Left ventricle myocardium superior (tissue), 1 donor: Measurements from ENCODE around the gene WFDC2. TPM values are rescaled to one million over a fixed set of nuclear protein-coding genes. Genes with fewer than 3 reads are reported as not detected.

ENCODE experiments used
- ATAC-seq: fragments of 200-7000 bp; cut with Tn5 transposase; one replicate; pipeline ENCODE4 v1.9.1; 2020; ENCODE audit warnings: mild to moderate bottlenecking, moderate library complexity
- DNase-seq: peaks from one replicate; pipeline ENCODE4 v3.0.0-alpha.2; 2020
- intact Hi-C: fragments of 100-400 bp; cut with micrococcal nuclease; formaldehyde crosslinking; loops from one replicate; pipeline ENCODE4 v1.11.0; 2022
- long read RNA-seq: library from polyadenylated mRNA; unstranded; transcript quantifications from one replicate; pipeline ENCODE4 v2.0.0, GENCODE V29; 2021
- total RNA-seq: library from RNA; stranded (reverse); fragmentation: NEBNext Ultra II Directional; extraction: Animal tissue kit (Norgen Biotek cat#: 25700); gene quantifications from one replicate; pipeline ENCODE4 v1.2.1, GENCODE V29; 2021
- donor health status: DM: no; HTN: yes; CAD: no; lungs with severe emphysema.

Gene WFDC2, protein sequence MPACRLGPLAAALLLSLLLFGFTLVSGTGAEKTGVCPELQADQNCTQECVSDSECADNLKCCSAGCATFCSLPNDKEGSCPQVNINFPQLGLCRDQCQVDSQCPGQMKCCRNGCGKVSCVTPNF
- 1.4 TPM for total RNA-seq
- long read RNA-seq, partial matches to known transcripts = 1 of 1 reads
- long read RNA-seq, other reads (novel, unspliced or antisense) = 0 of 1 reads

DNA sequence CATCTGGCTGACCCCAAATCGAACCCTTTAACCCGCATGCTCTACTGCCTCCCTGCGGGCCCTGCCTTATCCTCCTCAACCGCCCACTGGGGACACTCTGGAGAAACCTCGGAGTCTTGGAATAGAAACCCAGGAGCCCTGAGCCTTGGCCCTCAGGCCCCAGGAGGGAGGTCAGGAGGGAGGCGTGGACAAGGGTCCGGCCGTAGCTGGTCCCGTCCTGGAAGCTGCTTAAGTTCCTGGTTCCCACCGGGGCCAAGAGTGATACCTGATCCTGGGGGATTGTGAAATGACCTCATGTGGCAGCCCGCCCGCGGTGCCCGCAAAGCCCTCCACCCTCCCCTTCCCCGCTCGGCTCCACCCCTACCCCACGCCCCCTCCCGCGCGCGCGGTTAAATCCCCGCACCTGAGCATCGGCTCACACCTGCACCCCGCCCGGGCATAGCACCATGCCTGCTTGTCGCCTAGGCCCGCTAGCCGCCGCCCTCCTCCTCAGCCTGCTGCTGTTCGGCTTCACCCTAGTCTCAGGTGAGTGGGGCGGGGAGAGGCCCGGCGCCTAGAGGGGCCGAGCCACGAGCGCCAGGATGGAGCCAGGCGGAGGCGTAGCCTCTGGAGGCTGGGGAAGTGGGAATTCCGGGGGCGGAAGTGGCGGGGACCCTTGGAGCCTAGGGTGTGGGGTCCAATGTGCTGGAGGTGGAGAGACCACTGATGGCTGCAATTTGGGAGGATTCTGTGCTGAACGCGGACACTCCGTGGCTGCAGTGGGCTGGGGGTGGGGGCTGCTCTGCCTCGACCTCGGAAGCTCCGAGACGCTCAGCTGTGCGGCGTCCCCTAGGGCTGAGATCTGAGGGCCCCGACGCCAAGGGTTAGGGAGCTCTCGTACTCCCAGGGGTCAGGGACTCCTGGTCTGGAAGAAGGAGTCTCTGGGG, at the start of gene WFDC2:
TSS of gene WFDC2 (plus strand) at position 418 of the 926 bp plus-strand sequence. CDS start at position 447, 29 bp downstream.
- peak; percentile 41 for ATAC-seq
- intact Hi-C loops = no loop called here
- DNase-seq = no peak

DNA sequence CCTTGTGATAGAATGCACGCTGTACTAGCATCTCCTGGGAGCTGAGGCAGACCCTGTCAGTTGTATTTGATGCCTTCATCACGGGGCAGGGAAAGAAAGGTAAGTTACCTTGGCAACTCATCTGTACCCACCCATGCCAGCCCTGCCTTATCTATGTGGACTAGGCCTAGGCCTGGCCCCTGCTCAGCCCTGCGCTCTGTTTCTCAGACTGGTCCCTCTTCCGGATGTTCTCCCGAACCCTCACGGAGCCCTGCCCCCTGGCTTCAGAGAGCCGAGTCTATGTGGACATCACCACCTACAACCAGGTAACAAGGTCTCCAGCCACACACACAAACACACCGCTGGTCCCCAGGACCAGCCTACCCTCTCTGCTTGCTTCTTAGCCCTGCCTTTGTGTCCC, 49.4 kb upstream of the WFDC2 start:
- peak; percentile 41 for ATAC-seq

DNA sequence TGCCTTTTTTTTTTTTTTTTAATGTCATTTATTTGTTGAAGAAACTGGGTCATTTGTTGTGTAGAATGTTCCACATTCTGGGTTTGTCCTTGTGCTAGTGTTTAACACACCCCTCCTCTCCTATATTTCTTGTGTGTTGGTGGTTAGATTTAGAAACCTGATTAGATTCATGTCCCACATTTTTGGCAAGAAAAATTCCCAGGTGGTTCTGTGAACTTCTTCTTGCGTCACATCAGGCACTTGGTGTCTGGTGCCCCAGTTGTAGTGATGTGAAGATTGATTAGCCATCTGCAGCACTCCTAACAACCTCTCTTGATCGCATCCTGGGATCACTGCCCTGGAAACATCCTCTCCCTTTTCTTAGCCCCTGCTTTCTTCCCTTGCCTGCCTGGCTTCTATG, 45.9 kb upstream of the WFDC2 start:
- ATAC-seq (no peak), DNase-seq (no peak)
- intact Hi-C loops = no loop called here

More for the DNA sequence above, 49.4 kb upstream of the WFDC2 start:
- intact Hi-C loops = no loop called here
- peak; percentile 37 for DNase-seq

DNA sequence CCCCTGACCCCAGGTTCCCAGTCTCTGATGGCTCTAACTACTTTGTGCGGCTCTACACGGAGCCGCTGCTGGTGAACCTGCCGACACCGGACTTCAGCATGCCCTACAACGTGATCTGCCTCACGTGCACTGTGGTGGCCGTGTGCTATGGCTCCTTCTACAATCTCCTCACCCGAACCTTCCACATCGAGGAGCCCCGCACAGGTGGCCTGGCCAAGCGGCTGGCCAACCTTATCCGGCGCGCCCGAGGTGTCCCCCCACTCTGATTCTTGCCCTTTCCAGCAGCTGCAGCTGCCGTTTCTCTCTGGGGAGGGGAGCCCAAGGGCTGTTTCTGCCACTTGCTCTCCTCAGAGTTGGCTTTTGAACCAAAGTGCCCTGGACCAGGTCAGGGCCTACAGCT, 44.0 kb upstream of the WFDC2 start:
- DNase-seq = no peak
- no peak for ATAC-seq
- intact Hi-C loops = no loop called here

DNA sequence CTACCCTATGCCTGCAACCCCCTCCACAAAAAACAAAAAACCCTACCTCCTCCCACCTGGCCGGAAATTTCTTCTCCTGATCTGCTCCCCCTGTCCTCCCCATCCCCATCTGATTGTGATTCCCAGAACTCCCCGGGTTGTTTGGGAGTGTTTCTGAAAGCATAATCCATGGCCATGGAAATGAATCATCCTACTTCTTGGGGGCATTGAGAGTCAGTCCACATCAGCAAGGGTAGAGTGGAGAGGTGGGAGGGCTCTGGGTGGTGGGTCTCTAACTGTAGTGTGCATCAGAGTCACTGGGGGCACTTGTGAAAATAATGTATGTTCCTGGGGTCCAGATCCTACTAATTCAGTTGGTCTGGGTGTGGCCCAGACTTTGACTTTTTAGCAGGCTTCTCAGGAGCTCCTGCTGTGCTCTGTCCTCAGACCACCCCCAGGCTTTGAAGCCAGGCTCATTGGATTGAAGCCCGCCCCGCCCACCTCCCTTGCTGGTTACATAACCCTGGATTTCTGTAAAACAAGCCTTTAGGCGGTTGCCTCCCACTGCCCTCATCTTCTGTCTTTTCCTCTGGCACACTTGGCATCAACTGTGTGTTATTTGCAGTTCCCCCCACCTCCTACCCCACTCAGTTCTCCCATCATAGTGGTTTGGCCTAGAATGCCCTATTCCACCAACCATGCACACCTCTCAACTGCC, 43.1 kb upstream of the WFDC2 start:
- intact Hi-C loops = no loop called here
- ATAC-seq = peak; percentile 25
- DNase-seq = no peak

DNA sequence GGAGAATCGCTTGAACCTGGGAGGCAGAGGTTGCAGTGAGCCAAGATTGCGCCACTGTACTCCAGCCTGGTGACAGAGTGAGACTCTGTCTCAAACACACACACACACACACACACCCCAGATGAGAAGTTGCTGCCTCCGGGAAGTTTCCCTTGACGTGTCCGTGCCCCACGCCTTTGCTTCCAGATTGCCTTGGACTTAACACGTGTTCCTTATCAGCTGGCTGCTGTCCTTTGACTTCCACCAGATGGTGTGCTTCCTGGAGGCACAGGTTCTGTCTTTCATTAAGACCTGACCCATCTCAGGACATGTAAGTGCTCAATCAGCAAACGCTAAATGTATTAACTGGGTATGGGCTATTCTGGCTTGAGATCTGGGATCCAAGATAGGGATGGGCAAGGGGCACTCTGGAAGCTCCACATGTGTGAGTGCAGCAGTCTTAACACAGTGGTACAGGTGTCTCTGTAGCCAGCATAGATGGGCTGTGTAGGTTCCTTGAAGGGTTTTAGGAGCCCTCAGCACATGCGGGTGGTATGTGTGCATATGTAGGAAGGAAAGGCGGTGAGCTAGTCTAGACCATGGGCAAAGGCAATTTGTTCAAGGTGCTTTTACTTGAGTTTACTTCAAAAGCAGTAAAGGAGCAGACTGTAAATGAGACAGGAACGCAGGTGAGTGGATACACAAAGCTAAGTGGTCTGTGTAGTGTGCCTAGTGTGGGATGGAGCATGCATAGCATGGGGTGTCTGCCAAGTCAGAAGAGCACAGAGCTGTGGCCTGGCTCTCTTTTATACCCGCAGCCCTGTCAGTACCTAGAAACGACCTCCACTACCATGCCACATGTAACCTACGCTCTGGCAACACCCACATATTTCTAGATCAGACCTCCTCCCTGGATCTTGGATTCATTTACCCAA, 42.1 kb upstream of the WFDC2 start:
- intact Hi-C loops = no loop called here
- DNase-seq (peak; percentile 43), ATAC-seq (peak; percentile 62)

DNA sequence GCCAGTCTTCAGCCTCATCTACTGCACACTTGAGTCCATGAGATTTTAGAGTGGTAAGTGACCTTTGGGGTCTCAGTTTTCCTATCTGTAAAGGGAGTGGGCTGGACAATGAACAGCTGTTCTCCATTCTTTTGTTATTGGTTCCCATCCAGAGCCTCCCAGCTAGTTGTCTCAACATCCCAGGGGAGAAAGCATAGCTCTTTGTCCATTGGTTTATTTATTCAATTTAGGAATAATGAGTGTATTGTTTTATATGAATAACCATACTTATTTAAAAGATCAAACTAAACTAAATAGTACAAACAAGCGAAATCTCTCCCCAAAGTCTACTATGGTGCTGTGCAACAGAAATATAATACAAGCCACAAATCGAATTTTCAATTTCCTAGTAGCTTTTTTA, 39.9 kb upstream of the WFDC2 start:
- DNase-seq (no peak), ATAC-seq (no peak)
- intact Hi-C loops = loop anchor here (10.0 kb wide), 1 partner anchor 55 kb away; the partner anchor contains the start of gene TP53TG5

DNA sequence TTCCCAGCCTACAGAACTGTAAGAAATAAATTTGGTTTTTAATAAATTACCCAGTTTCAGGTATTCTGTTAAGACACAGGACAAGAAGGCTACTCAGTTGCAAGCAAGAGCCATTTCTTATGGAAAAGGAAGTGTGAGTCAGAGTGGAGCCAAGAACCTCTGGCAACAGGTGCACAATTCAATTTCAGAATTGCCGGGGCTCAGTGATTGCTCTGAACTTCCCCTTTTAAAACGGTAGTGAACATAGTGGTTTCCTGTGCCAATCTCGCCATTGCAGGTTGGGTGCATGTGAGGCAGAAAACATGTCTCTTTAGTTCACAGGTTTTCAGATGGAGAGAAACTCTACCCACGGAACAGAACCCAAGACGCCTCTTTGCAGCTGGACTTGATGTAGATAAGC, 37.3 kb upstream of the WFDC2 start:
- intact Hi-C loops = loop anchor here (10.0 kb wide), 1 partner anchor 57 kb away; the partner anchor contains the start of gene TP53TG5
- no peak for ATAC-seq
- DNase-seq = no peak

DNA sequence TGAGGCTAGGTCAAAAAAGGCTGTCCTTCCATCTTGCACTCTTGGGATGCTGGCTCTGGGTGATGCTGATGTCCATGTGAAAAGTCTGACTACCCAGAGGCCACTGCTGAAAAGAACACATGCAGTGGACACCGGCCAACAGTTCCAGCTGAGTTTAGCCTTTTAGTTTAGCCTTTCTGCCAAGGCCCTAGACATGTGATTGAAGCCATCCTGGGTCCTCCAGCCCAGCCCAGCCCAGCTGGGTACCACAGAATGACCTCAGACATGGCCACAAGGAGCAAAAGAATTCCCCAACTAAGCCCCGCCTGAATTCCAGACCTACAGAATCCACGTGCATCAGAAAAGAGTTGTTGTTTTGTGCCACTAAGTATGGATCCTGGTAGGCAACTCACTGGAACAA, 36.2 kb upstream of the WFDC2 start:
- DNase-seq (peak; percentile 83), ATAC-seq (peak; percentile 89)
- intact Hi-C loops = loop anchor here (10.0 kb wide), 1 partner anchor 59 kb away; the partner anchor contains the start of gene TP53TG5

DNA sequence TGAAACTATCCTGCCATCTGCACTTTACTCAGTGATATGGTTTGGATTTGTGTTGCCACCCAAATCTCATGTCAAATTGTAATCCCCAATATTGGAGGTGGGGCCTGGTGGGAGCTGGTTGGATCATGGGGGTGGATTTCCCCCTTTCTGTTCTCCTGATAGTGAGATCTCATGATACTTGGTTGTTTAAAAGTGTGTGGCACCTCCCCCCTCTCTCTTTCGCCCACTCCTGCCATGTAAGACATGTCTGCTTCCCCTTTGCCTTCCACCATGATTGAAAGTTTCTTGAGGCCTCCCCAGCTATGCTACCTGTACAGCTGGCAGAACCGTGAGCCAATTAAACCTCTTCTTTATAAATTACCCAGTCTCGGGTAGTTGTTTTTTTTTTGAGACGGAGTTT, 35.6 kb upstream of the WFDC2 start:
- DNase-seq = no peak
- no peak for ATAC-seq
- intact Hi-C loops = loop anchor here (10.0 kb wide), 1 partner anchor 59 kb away; the partner anchor contains the start of gene TP53TG5

DNA sequence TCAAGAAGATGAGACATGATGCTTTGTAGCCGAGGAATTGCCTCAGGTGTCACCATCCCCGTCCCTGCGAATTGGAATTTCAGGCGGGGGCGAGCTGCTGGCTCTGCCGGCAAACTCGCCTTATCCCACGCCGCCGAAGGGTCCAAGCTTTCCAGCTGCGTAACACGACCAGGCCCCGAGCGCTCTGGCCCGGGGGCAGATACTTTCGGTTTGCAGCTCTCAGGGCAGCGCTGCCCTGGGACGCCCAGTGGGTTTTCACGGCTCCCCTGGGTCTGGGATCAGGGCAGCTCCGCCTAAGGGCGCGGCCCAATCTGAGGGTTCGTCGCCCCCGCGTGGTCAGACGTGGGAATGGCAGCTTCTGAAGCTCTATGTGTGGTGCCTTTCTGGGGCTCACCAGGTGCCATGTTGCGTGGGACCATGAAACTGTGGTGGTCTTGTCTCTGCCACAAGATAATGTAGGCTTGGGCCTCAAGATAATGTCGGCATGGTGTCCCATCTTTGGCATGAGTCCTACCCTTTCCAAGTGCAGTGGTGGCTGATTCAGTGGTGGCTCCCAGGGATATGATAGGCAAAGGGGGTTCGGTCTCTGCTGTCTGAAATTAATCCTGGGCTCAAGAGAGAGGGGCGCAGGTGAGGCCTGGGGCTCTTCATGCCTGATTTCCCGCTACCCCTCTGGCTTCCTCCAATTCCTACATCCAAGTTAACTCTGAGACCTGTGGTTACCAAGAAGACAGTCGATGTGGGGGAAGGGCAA, 32.6 kb upstream of the WFDC2 start:
- ATAC-seq (peak; percentile 94), DNase-seq (peak; percentile 94)
- intact Hi-C loops = loop anchor here (5.0 to 10.0 kb wide), 2 partner anchors 62 to 115 kb away; partner anchors contain the start of gene TP53TG5

DNA sequence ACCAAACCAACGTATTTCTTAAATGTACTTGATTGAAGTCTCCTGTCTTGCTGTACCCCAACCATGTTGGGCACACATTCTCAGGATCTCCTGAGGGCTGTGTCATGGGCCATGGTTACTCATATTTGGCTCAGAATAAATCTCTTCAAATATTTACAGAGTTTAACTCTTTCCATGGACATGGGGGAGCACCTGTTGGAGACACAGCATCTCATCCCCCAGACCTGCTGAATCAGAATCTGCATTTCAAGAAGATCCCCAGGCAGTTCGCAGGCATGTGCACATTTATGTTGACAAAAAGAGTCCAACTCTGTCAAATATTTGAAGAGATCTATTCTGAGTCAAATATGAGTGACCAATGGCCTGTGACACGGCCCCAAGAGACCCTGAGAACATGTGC, 29.1 kb upstream of the WFDC2 start:
- intact Hi-C loops = no loop called here
- DNase-seq = no peak
- ATAC-seq = no peak

DNA sequence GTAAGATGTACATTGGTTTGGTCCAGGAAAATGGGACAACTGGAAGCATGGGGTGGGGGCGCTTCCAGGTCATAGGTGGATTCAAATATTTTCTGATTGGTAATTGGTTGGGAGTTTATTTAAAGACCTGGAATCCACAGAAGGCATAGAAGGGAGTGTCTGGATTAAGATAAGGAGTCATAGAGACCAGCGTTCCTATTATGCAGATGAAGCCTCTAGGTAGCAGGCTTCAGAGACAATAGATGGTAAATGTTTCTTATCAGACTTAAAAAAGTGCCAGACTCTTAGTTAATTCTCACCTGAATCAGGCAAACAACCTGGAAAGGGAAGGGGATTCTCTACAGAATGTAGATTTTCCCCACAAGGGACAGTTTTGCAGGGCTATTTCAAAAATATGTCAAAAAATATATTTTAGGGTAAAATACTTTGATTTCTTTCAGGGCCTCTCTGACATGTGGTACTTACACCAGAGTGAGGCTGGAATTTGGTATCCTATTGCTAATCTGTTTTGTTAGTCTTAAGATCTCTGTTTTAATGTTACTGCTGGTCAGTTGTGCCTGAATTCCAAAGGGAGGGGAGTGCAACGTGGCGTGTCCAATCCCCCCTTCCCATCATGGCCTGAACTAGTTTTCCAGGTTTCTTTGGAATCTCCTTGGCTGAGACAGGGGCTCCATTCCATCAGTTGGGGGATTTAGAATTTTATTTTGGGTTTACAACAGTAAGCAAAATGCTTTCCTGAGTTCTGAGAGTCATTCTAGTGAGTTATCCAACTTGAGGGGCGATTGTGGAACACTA, 28.5 kb upstream of the WFDC2 start:
- intact Hi-C loops = no loop called here
- no peak for DNase-seq
- no peak for ATAC-seq

DNA sequence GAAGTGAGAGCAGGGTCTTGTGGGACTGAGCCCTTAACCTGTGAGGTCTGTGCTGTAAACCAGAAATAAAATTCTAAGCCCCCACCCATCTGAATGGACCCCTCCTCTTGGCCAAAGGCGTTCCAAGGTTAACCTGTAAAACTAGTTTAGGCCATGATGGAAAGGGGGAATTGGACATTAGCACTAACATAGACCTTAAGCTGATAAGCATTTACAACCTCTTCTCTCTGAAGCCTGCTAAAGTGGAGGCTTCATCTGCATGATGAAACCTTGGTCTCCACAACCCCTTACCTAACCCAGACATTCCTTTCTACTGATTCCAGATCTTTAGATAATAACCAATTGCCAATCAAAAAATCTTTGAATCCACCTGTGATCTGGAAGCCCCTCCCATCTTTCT, 27.8 kb upstream of the WFDC2 start:
- ATAC-seq = no peak
- DNase-seq = no peak
- intact Hi-C loops = no loop called here

DNA sequence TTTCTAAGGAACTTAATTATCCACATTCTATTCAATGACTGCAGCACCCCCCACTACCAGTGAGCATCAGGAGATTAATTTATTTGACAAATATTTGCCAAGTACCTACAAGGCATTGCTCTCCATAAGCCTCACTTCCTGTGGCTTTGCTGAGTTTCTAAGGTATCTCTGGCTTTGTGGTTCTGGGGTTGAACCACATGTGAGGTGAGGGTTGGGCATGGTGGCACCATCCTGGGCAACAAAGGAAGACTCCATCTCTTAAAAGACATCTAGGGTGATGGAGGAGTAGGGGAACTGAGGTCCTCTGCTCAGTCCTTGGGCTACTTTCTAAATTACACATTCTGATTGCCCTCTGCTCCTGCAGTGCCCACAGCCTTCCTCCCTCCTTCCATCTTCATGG, 25.5 kb upstream of the WFDC2 start:
- no peak for ATAC-seq
- DNase-seq = no peak
- intact Hi-C loops = no loop called here

DNA sequence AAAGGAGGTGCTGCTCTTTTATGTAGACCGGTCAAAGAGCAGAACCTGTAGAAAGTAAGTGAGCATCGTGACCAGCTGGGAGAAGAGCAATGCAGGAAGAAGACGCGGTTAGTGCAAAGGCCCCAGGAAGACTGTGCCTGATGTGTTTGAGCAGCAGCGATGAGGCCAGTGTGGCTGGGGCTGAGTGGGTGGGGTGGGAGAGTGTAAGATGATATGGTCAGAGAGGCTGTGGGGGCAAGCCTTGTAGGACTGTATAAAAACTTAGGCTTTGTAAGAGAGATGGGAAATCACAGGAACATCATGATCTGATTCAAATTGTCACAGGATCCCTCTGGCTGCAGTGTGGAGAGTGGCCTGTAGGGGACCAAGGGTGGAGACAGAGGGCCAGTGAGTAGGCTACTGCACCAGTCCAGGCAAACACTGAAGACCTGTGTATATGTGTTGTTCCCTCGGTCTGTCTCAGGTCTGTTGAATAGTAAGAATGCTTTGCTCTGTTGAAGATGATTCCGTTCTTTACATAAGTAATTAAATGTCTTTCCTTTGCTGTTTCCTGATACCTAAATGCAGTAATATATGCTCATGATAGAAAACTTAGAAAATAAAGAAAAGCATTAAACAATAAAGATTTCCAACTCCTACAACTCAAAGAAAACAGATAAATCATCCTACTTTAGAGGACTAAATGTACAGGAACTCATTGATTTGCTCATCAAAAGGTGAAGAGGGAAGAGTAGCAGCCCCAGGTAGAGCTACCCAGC, 23.6 kb upstream of the WFDC2 start:
- no peak for DNase-seq
- ATAC-seq = no peak
- intact Hi-C loops = no loop called here

DNA sequence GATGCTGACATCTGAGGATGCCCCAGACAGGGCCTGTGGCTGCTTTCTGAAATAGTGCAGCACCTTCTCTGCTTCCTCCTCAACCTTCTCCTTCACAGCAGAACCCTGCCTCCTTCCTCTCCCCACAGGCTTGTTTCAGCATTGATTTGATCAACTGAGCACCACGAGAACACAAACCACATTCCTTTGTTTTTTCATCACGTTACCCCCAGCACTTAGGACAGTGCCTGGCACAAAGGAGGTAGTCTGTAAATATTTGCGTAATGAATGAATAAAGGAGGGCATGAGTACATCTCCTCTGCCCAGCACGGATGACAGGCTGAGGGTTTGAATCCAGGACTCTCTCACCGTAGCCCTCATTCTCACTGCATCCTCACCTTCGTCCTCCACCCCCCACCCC, 21.3 kb upstream of the WFDC2 start:
- DNase-seq = no peak
- ATAC-seq = no peak
- intact Hi-C loops = no loop called here
